Activated T-cell treated with anti-CD3 and anti-CD28 coated beads, Interleukin-2, amount 50 U/mL, for 72 hours (primary cell): ENCODE results near the gene LDAH. TPM values are rescaled to one million over a fixed set of nuclear protein-coding genes. Genes with fewer than 3 reads are reported as not detected.

Experiments
- ATAC-seq, 2 donors: fragments of 150-1000 bp; cut with Tn5 transposase; replicated peaks in 1 of 2; 2 replicates each; pipeline ENCODE4 v1.10.0; 2021; ENCODE audit warnings: moderate library complexity in 2 of 2, mild to moderate bottlenecking in 1 of 2
- DNase-seq, 2 donors: peaks; one replicate each; pipeline ENCODE4 v3.0.0; 2021 to 2022; ENCODE audit warnings: mixed read lengths in 1 of 2
- H3K27ac Mint-ChIP-seq: one replicate; pipeline ENCODE4 v1.8.0; 2022; ENCODE audit warnings: mild to moderate bottlenecking, moderate library complexity, mixed read lengths
- H3K27me3 Mint-ChIP-seq: one replicate; pipeline ENCODE4 v1.8.0; 2022; ENCODE audit warnings: low read depth, mixed read lengths
- H3K36me3 Mint-ChIP-seq, 2 donors: one replicate each; pipeline ENCODE4 v1.8.0; 2022; ENCODE audit warnings: mixed read lengths in 2 of 2, mild to moderate bottlenecking in 1 of 2; ENCODE audit not compliant: insufficient read depth in 2 of 2
- H3K4me1 Mint-ChIP-seq: one replicate; pipeline ENCODE4 v1.8.0; 2022; ENCODE audit warnings: low read depth, mixed read lengths
- H3K4me3 Mint-ChIP-seq, 2 donors: one replicate each; pipeline ENCODE4 v1.8.0; 2022; ENCODE audit warnings: mild to moderate bottlenecking in 2 of 2, mixed read lengths in 2 of 2, moderate library complexity in 2 of 2
- H3K9me3 Mint-ChIP-seq, 2 donors: one replicate each; pipeline ENCODE4 v1.8.0; 2022; ENCODE audit warnings: mixed read lengths in 2 of 2
- total RNA-seq, 2 donors: library from RNA; stranded (reverse); gene quantifications; one replicate each; pipeline ENCODE4 v1.2.3, GENCODE V29; 2022

LDAH gene
- total RNA-seq, 2 donors from 2014 or later, result 26.7 to 30.1 TPM

GRCh38 chr2:20682167-20682920 lies 140.6 kb downstream of the LDAH start:
- Mint-ChIP-seq H3K9me3 (no peaks in the 10 kb centered on the region), H3K4me1 (no peaks in the 10 kb centered on the region), H3K27ac (no peak overlapping the region), H3K4me3 (no peak overlapping the region), H3K36me3 (peaks cover 0 to 17% of the 10 kb centered on the region in 2 donors), H3K27me3 (no peaks in the 10 kb centered on the region)
- no peak for DNase-seq
- no peak for ATAC-seq

- peaks cover 0 to 7% of the 10 kb centered on the region in 2 donors for H3K36me3 Mint-ChIP-seq
- H3K27ac Mint-ChIP-seq, result no peak overlapping the region
- ATAC-seq, result no peak
- no peak overlapping the region for H3K4me3 Mint-ChIP-seq
- H3K9me3 Mint-ChIP-seq, result no peaks in the 10 kb centered on the region
- H3K27me3 Mint-ChIP-seq, result no peaks in the 10 kb centered on the region
- H3K4me1 Mint-ChIP-seq, result no peaks in the 10 kb centered on the region
- DNase-seq, result no peak
Observed at GRCh38 chr2:20680744-20681375, 142.0 kb downstream of the LDAH start.

GRCh38 chr2:20678780-20679179 lies 144.1 kb downstream of the LDAH start:
- Mint-ChIP-seq H3K9me3 (no peaks in the 10 kb centered on the region), H3K27me3 (peaks cover 5% of the 10 kb centered on the region), H3K36me3 (peaks cover 0 to 5% of the 10 kb centered on the region in 2 donors), H3K4me3 (no peak overlapping the region), H3K27ac (no peak overlapping the region), H3K4me1 (no peaks in the 10 kb centered on the region)
- ATAC-seq (no peak), DNase-seq (no peak)

- H3K27me3 Mint-ChIP-seq, result peaks cover 13% of the 10 kb centered on the region
- H3K9me3 Mint-ChIP-seq, result no peaks in the 10 kb centered on the region
- ATAC-seq (no peak), DNase-seq (no peak)
- no peak overlapping the region for H3K27ac Mint-ChIP-seq
- peaks cover 0 to 4% of the 10 kb centered on the region in 2 donors for H3K36me3 Mint-ChIP-seq
- H3K4me3 Mint-ChIP-seq, result no peak overlapping the region
- H3K4me1 Mint-ChIP-seq, result no peaks in the 10 kb centered on the region
Observed at GRCh38 chr2:20678086-20678395, 144.9 kb downstream of the LDAH start.

GRCh38 chr2:20677301-20678085 lies 145.4 kb downstream of the LDAH start:
- Mint-ChIP-seq H3K9me3 (no peaks in the 10 kb centered on the region), H3K27me3 (peaks cover 18% of the 10 kb centered on the region), H3K36me3 (peaks cover 0 to 2% of the 10 kb centered on the region in 2 donors), H3K27ac (no peak overlapping the region), H3K4me1 (no peaks in the 10 kb centered on the region), H3K4me3 (no peak overlapping the region)
- ATAC-seq (no peak), DNase-seq (no peak)

- Mint-ChIP-seq H3K9me3 (no peaks in the 10 kb centered on the region), H3K4me1 (no peaks in the 10 kb centered on the region), H3K27me3 (peaks cover 26% of the 10 kb centered on the region), H3K4me3 (no peak overlapping the region), H3K27ac (no peak overlapping the region), H3K36me3 (peaks cover 0 to 2% of the 10 kb centered on the region in 2 donors)
- DNase-seq (no peak), ATAC-seq (no peak)
Observed at GRCh38 chr2:20676353-20677215, 146.3 kb downstream of the LDAH start.

GRCh38 chr2:20675701-20676352 lies 147.1 kb downstream of the LDAH start:
- Mint-ChIP-seq H3K9me3 (no peaks in the 10 kb centered on the region), H3K4me3 (no peak overlapping the region), H3K4me1 (no peaks in the 10 kb centered on the region), H3K27ac (no peak overlapping the region), H3K36me3 (no peaks in the 10 kb centered on the region), H3K27me3 (peaks cover 31% of the 10 kb centered on the region)
- DNase-seq (no peak), ATAC-seq (peak; percentile 46 to 57)

GRCh38 chr2:20674974-20675679 lies 147.8 kb downstream of the LDAH start:
- Mint-ChIP-seq H3K4me3 (no peak overlapping the region), H3K4me1 (no peaks in the 10 kb centered on the region), H3K27ac (no peak overlapping the region), H3K27me3 (peaks cover 31% of the 10 kb centered on the region), H3K9me3 (no peaks in the 10 kb centered on the region), H3K36me3 (no peaks in the 10 kb centered on the region)
- ATAC-seq (peak in 1 of 2 donors; percentile 22), DNase-seq (no peak)

GRCh38 chr2:20674309-20674965 lies 148.5 kb downstream of the LDAH start:
- H3K4me3 Mint-ChIP-seq, result no peak overlapping the region

GRCh38 chr2:20673686-20674308 lies 149.1 kb downstream of the LDAH start:
- no peak overlapping the region for H3K4me3 Mint-ChIP-seq
- no peaks in the 10 kb centered on the region for H3K9me3 Mint-ChIP-seq
- no peak for ATAC-seq
- H3K4me1 Mint-ChIP-seq, result no peaks in the 10 kb centered on the region
- DNase-seq, result no peak
- H3K36me3 Mint-ChIP-seq, result no peaks in the 10 kb centered on the region
- H3K27ac Mint-ChIP-seq, result no peak overlapping the region
- H3K27me3 Mint-ChIP-seq, result peaks cover 41% of the 10 kb centered on the region

More at GRCh38 chr2:20674309-20674965, 148.5 kb downstream of the LDAH start:
- Mint-ChIP-seq H3K36me3 (no peaks in the 10 kb centered on the region), H3K27me3 (peaks cover 35% of the 10 kb centered on the region), H3K27ac (no peak overlapping the region), H3K4me1 (no peaks in the 10 kb centered on the region), H3K9me3 (no peaks in the 10 kb centered on the region)
- ATAC-seq (no peak), DNase-seq (no peak)

GRCh38 chr2:20672201-20672951 lies 150.5 kb downstream of the LDAH start:
- Mint-ChIP-seq H3K36me3 (no peaks in the 10 kb centered on the region), H3K4me3 (no peak overlapping the region), H3K27ac (peak overlapping the region; percentile 46), H3K27me3 (peaks cover 50% of the 10 kb centered on the region), H3K9me3 (no peaks in the 10 kb centered on the region), H3K4me1 (no peaks in the 10 kb centered on the region)
- ATAC-seq (no peak), DNase-seq (no peak)
